Activated T-cell treated with anti-CD3 and anti-CD28 coated beads for 48 hours (primary cell): ENCODE data around the gene EXOC5.
"Not testable (repeated sequence)": the region's sequence is repeated elsewhere in the genome, so short reads cannot be mapped to it uniquely, and the experiment has no call there.

Experiments used
- DNase-seq: peaks from one replicate; pipeline ENCODE4 v3.0.0-alpha.2; 2020; ENCODE audit warnings: low read depth

The EXOC5 gene

GRCh38 chr14:57254884-57255283 lies 13.8 kb downstream of the EXOC5 start:
- no peak for DNase-seq

GRCh38 chr14:57246933-57247657 lies 21.6 kb downstream of the EXOC5 start:
- DNase-seq, result no peak

GRCh38 chr14:57245941-57246340 lies 22.8 kb downstream of the EXOC5 start:
- DNase-seq, result no peak

GRCh38 chr14:57244106-57244505 lies 24.6 kb downstream of the EXOC5 start:
- DNase-seq, result no peak

- no peak for DNase-seq
Measured at GRCh38 chr14:57243320-57243719, 25.4 kb downstream of the EXOC5 start.

GRCh38 chr14:57240115-57240514 lies 28.6 kb downstream of the EXOC5 start:
- DNase-seq, result not testable (repeated sequence)

- DNase-seq, result no peak
Measured at GRCh38 chr14:57232006-57232405, 36.7 kb downstream of the EXOC5 start.

GRCh38 chr14:57228320-57228719 lies 40.4 kb downstream of the EXOC5 start:
- DNase-seq, result not testable (repeated sequence)

GRCh38 chr14:57227083-57227482 lies 41.6 kb downstream of the EXOC5 start:
- DNase-seq, result no peak

- DNase-seq, result no peak
Measured at GRCh38 chr14:57221931-57222330, 46.8 kb downstream of the EXOC5 start.

- DNase-seq, result no peak
Measured at GRCh38 chr14:57212919-57213318, 55.8 kb downstream of the EXOC5 start.

GRCh38 chr14:57209561-57209960 lies 59.1 kb downstream of the EXOC5 start:
- no peak for DNase-seq

- DNase-seq, result no peak
Measured at GRCh38 chr14:57205938-57206337, 62.8 kb downstream of the EXOC5 start.

GRCh38 chr14:57202672-57203071 lies 66.0 kb downstream of the EXOC5 start:
- not testable (repeated sequence) for DNase-seq

GRCh38 chr14:57199921-57200320 lies 68.8 kb downstream of the EXOC5 start:
- DNase-seq, result no peak

- DNase-seq, result no peak
Measured at GRCh38 chr14:57189070-57189469, 79.6 kb downstream of the EXOC5 start.

GRCh38 chr14:57182760-57183503 lies 85.8 kb downstream of the EXOC5 start:
- no peak for DNase-seq

- no peak for DNase-seq
Measured at GRCh38 chr14:57179273-57179672, 89.4 kb downstream of the EXOC5 start.

GRCh38 chr14:57174466-57174865 lies 94.2 kb downstream of the EXOC5 start:
- no peak for DNase-seq

GRCh38 chr14:57171903-57172302 lies 96.8 kb downstream of the EXOC5 start:
- no peak for DNase-seq

- no peak for DNase-seq
Measured at GRCh38 chr14:57171363-57171762, 97.3 kb downstream of the EXOC5 start.

- no peak for DNase-seq
Measured at GRCh38 chr14:57169901-57170300, 98.8 kb downstream of the EXOC5 start.

GRCh38 chr14:57168138-57168679 lies 100.5 kb downstream of the EXOC5 start:
- DNase-seq, result no peak
